CD14-positive monocyte (primary cell): Measurements from ENCODE around the gene TNNI2. TPM values are rescaled to one million over a fixed set of nuclear protein-coding genes. Genes with fewer than 3 reads are reported as not detected.

Experiments used
- DNase-seq, 3 donors: peaks; one replicate each; pipeline ENCODE4 v3.0.0-alpha.2; 2011 to 2022
- H2AFZ ChIP-seq: 2 replicates; pipeline ENCODE4 v1.6.0; 2012; ENCODE audit warnings: mild to moderate bottlenecking, low read depth, low read length, inconsistent platforms; ENCODE audit not compliant: insufficient read depth, poor library complexity, severe bottlenecking
- H3K27ac ChIP-seq, 2 donors: 1 replicate in 1 of 2; 2 replicates in 1 of 2; pipeline ENCODE4 v1.5.1; 2012 to 2013; ENCODE audit warnings: low read length in 2 of 2, control low read depth in 1 of 2, inconsistent platforms in 1 of 2, low read depth in 1 of 2, mild to moderate bottlenecking in 1 of 2
- H3K27me3 ChIP-seq, 2 donors: one replicate each; pipeline versions ENCODE4 v1.6.0 to v1.6.1; 2011 to 2013; ENCODE audit warnings: low read length in 2 of 2; ENCODE audit not compliant: control insufficient read depth in 2 of 2, insufficient read depth in 2 of 2
- H3K36me3 ChIP-seq, 2 donors: replicated peaks in 1 of 2; 1 replicate in 1 of 2; 2 replicates in 1 of 2; pipeline versions ENCODE4 v1.5.1 to v1.6.1; 2012 to 2013; ENCODE audit warnings: low read length in 2 of 2, control low read depth in 1 of 2, inconsistent platforms in 1 of 2, mild to moderate bottlenecking in 1 of 2; ENCODE audit not compliant: insufficient read depth in 2 of 2, control insufficient read depth in 1 of 2
- H3K4me1 ChIP-seq, 2 donors: 1 replicate in 1 of 2; 2 replicates in 1 of 2; pipeline versions ENCODE4 v1.5.1 to v1.6.1; 2012 to 2013; ENCODE audit warnings: low read length in 2 of 2, control low read depth in 1 of 2, inconsistent platforms in 1 of 2, mild to moderate bottlenecking in 1 of 2, moderate library complexity in 1 of 2; ENCODE audit not compliant: insufficient read depth in 2 of 2, control insufficient read depth in 1 of 2
- H3K4me2 ChIP-seq: replicated peaks from 2 replicates; pipeline ENCODE3; 2012; ENCODE audit warnings: low read length, moderate library complexity, mild to moderate bottlenecking; ENCODE audit not compliant: poor library complexity, severe bottlenecking; ENCODE audit errors: extremely low read depth
- H3K4me3 ChIP-seq, 3 experiments: fragments of 200-600 bp in 1 of 3; sonication (generic) in 1 of 3; replicated peaks in 1 of 3; 1 replicate in 2 of 3; 2 replicates in 1 of 3; pipeline ENCODE4 v1.5.1; 2011 to 2013; ENCODE audit warnings: low read length in 3 of 3, mild to moderate bottlenecking in 3 of 3, control low read depth in 2 of 3, low read depth in 2 of 3, inconsistent platforms in 1 of 3, moderate library complexity in 1 of 3
- H3K79me2 ChIP-seq: 2 replicates; pipeline ENCODE4 v1.6.0; 2012; ENCODE audit warnings: mild to moderate bottlenecking, control low read depth, inconsistent platforms, low read length, moderate library complexity; ENCODE audit not compliant: insufficient read depth
- H3K9ac ChIP-seq: 2 replicates; pipeline ENCODE4 v1.6.0; 2017; ENCODE audit warnings: low read length, mild to moderate bottlenecking; ENCODE audit not compliant: insufficient read depth, poor library complexity, severe bottlenecking
- H3K9me3 ChIP-seq, 2 donors: replicated peaks in 1 of 2; 1 replicate in 1 of 2; 2 replicates in 1 of 2; pipeline versions ENCODE4 v1.5.1 to v1.6.1; 2012 to 2013; ENCODE audit warnings: low read length in 2 of 2, control low read depth in 1 of 2; ENCODE audit not compliant: control insufficient read depth in 1 of 2, insufficient read depth in 1 of 2
- H4K20me1 ChIP-seq: 2 replicates; pipeline ENCODE4 v1.6.0; 2012; ENCODE audit warnings: mild to moderate bottlenecking, low read length, control low read depth, moderate library complexity; ENCODE audit not compliant: insufficient read depth
- H3K27ac Mint-ChIP-seq, 7 donors: one replicate each; pipeline ENCODE4 v1.8.0; 2020; ENCODE audit warnings: mild to moderate bottlenecking in 7 of 7, mixed read lengths in 7 of 7, moderate library complexity in 6 of 7, inconsistent platforms in 2 of 7
- H3K27me3 Mint-ChIP-seq, 3 donors: one replicate each; pipeline ENCODE4 v1.8.0; 2021 to 2022; ENCODE audit warnings: low read depth in 3 of 3, mild to moderate bottlenecking in 3 of 3, mixed read lengths in 3 of 3, moderate library complexity in 3 of 3, inconsistent platforms in 1 of 3
- H3K36me3 Mint-ChIP-seq, 2 donors: one replicate each; pipeline ENCODE4 v1.8.0; 2020; ENCODE audit warnings: mixed read lengths in 2 of 2, inconsistent platforms in 1 of 2, mild to moderate bottlenecking in 1 of 2
- H3K4me1 Mint-ChIP-seq: one replicate; pipeline ENCODE4 v1.8.0; 2020; ENCODE audit warnings: mild to moderate bottlenecking, mixed read lengths
- H3K4me3 Mint-ChIP-seq, 2 donors: one replicate each; pipeline ENCODE4 v1.8.0; 2020; ENCODE audit warnings: mild to moderate bottlenecking in 2 of 2, mixed read lengths in 2 of 2, moderate library complexity in 1 of 2
- H3K9me3 Mint-ChIP-seq, 7 donors: one replicate each; pipeline ENCODE4 v1.8.0; 2020 to 2022; ENCODE audit warnings: mixed read lengths in 7 of 7, mild to moderate bottlenecking in 6 of 7, moderate library complexity in 6 of 7, inconsistent platforms in 2 of 7
- CTCF ChIP-seq: fragments of 200-600 bp; IDR thresholded peaks from one replicate; pipeline ENCODE4 v1.8.0; 2022; ENCODE audit warnings: antibody characterized with exemption, mild to moderate bottlenecking
- WGBS: methylation state at CpG from one replicate; pipeline ENCODE4 v1.1.5; 2013; ENCODE audit warnings: missing lambda C conversion rate; ENCODE audit not compliant: insufficient coverage; 5-methylcytosine and 5-hydroxymethylcytosine counted together
- intact Hi-C, 2 donors: fragments of 100-400 bp; cut with micrococcal nuclease; formaldehyde crosslinking; loops; one replicate each; pipeline versions ENCODE4 v1.15.0 to v1.15.1; 2023
- polyA plus RNA-seq, 3 donors: library from polyadenylated mRNA; depleted of rRNA in 1 of 3; unstranded in 2 of 3; stranded (reverse) in 1 of 3; fragments of 300-500 nt in 2 of 3; fragments of >200 nt in 1 of 3; fragmentation: Illumina TruSeq in 2 of 3; gene quantifications; 1 replicate in 2 of 3; 2 replicates in 1 of 3; pipeline ENCODE4 v1.2.3, GENCODE V29; 2012 to 2021

TNNI2 gene
- polyA plus RNA-seq, 3 donors: 11.4 to 45.8 (median 11.7) TPM

- H3K4me1 ChIP-seq: peaks cover 100% of the 10 kb centered on the region in 2 donors
- peak; percentile 81 to 89 (median 86) for DNase-seq
- H3K9me3 ChIP-seq: no peaks in the 10 kb centered on the region
- peak overlapping the region; percentile 61 for H3K9ac ChIP-seq
- no peak overlapping the region for H2AFZ ChIP-seq
- Mint-ChIP-seq H3K27me3 (peaks cover 0 to 1% (median 1%) of the 10 kb centered on the region in 3 donors), H3K4me1 (peaks cover 82% of the 10 kb centered on the region), H3K4me3 (peak overlapping the region; percentile 63 to 92), H3K9me3 (no peaks in the 10 kb centered on the region), H3K27ac (peak overlapping the region; percentile 93 to 100 (median 99)), H3K36me3 (peaks cover 16 to 21% of the 10 kb centered on the region in 2 donors)
- peak overlapping the region; percentile 57 for H3K4me2 ChIP-seq
- H3K4me3 ChIP-seq: peak overlapping the region in 2 of 3 experiments; percentile 13 to 45
- intact Hi-C loops: loop anchor here in 1 of 2 donors (1.0 to 5.0 kb wide), 3 partner anchors 9 to 73 kb away; partner anchors contain the start of genes LSP1 and TNNT3
- H4K20me1 ChIP-seq: no peaks in the 10 kb centered on the region
- WGBS: under 1% methylated on average over 16 of the region's 23 CpGs
- no peaks in the 10 kb centered on the region for H3K36me3 ChIP-seq
- H3K27me3 ChIP-seq: no peaks in the 10 kb centered on the region
- H3K27ac ChIP-seq: peak overlapping the region; percentile 93
- peaks cover 4% of the 10 kb centered on the region for H3K79me2 ChIP-seq
- no peak for TF ChIP-seq CTCF
These were observed 5.7 kb downstream of the TNNI2 start for GRCh38 chr11:1844221-1845094.

- H3K9ac ChIP-seq: peak overlapping the region; percentile 61
- Mint-ChIP-seq H3K4me1 (peaks cover 84% of the 10 kb centered on the region), H3K27ac (peak overlapping the region; percentile 93 to 100 (median 99)), H3K4me3 (peak overlapping the region; percentile 63 to 92), H3K27me3 (peaks cover 0 to 4% (median 1%) of the 10 kb centered on the region in 3 donors), H3K9me3 (no peaks in the 10 kb centered on the region), H3K36me3 (peaks cover 16 to 21% of the 10 kb centered on the region in 2 donors)
- no peaks in the 10 kb centered on the region for H3K27me3 ChIP-seq
- no peak for DNase-seq
- TF ChIP-seq CTCF: no peak
- peak overlapping the region; percentile 57 for H3K4me2 ChIP-seq
- peaks cover 3% of the 10 kb centered on the region for H3K79me2 ChIP-seq
- 50% methylated on average over 1 of the region's 1 CpG for WGBS
- intact Hi-C loops: loop anchor here in 1 of 2 donors (2.0 kb wide), 1 partner anchor 18 kb away; no protein-coding TSS in a partner anchor
- H3K4me3 ChIP-seq: peak overlapping the region in 1 of 3 experiments; percentile 45
- no peaks in the 10 kb centered on the region for H3K9me3 ChIP-seq
- H3K36me3 ChIP-seq: no peaks in the 10 kb centered on the region
- no peak overlapping the region for H2AFZ ChIP-seq
- H3K4me1 ChIP-seq: peaks cover 100% of the 10 kb centered on the region in 2 donors
- no peaks in the 10 kb centered on the region for H4K20me1 ChIP-seq
- H3K27ac ChIP-seq: peak overlapping the region; percentile 93
These were observed 6.3 kb downstream of the TNNI2 start for GRCh38 chr11:1845095-1845429.
